ENCODE results near the gene CALML6. TPM values are rescaled to one million over a fixed set of nuclear protein-coding genes. Genes with fewer than 3 reads are reported as not detected.

CALML6 gene
- total RNA-seq, 1 donor from 2014 or later, result not detected

- intact Hi-C loops (cut with DNase I), result no loop called here
- TF ChIP-seq CTCF (IDR thresholded peaks at IDR 0.05), result no peak
- Histone ChIP-seq H3K27ac (no peak overlapping the region), H3K36me3 (peaks cover 0 to 11% of the 10 kb centered on the region in 2 donors), H3K4me1 (peaks cover 12 to 29% of the 10 kb centered on the region in 2 donors), H3K4me3 (no peak overlapping the region), H3K27me3 (no peaks in the 10 kb centered on the region), H3K9me3 (no peaks in the 10 kb centered on the region)
- no peak for DNase-seq (ENCODE audit: low spot score in 2 of 2)
Observed at GRCh38 chr1:1874901-1875300, 40.2 kb upstream of the CALML6 start.

GRCh38 chr1:1875932-1876331 is 39.1 kb upstream of the CALML6 start:
- no peak for DNase-seq (ENCODE audit: low spot score in 2 of 2)
- no peak overlapping the region for H3K4me3 ChIP-seq
- H3K27ac ChIP-seq, result no peak overlapping the region
- H3K27me3 ChIP-seq, result no peaks in the 10 kb centered on the region
- no peak for TF ChIP-seq CTCF (IDR thresholded peaks at IDR 0.05)
- H3K36me3 ChIP-seq, result peaks cover 0 to 11% of the 10 kb centered on the region in 2 donors
- no peaks in the 10 kb centered on the region for H3K9me3 ChIP-seq
- H3K4me1 ChIP-seq, result peaks cover 12 to 33% of the 10 kb centered on the region in 2 donors
- intact Hi-C loops (cut with DNase I), result no loop called here

GRCh38 chr1:1876335-1876930 is 38.6 kb upstream of the CALML6 start:
- Histone ChIP-seq H3K4me1 (peaks cover 12 to 38% of the 10 kb centered on the region in 2 donors), H3K27me3 (no peaks in the 10 kb centered on the region), H3K27ac (no peak overlapping the region), H3K9me3 (no peaks in the 10 kb centered on the region), H3K4me3 (no peak overlapping the region), H3K36me3 (peaks cover 0 to 11% of the 10 kb centered on the region in 2 donors)
- intact Hi-C loops (cut with DNase I), result no loop called here
- no peak for TF ChIP-seq CTCF (IDR thresholded peaks at IDR 0.05)
- DNase-seq (ENCODE audit: low spot score in 2 of 2), result no peak

GRCh38 chr1:1877865-1878436 is 37.1 kb upstream of the CALML6 start:
- DNase-seq (ENCODE audit: low spot score in 2 of 2), result no peak
- no peak for TF ChIP-seq CTCF (IDR thresholded peaks at IDR 0.05)
- H3K9me3 ChIP-seq, result no peaks in the 10 kb centered on the region
- H3K27me3 ChIP-seq, result no peaks in the 10 kb centered on the region
- no peak overlapping the region for H3K27ac ChIP-seq
- H3K4me1 ChIP-seq, result peaks cover 5 to 36% of the 10 kb centered on the region in 2 donors
- intact Hi-C loops (cut with DNase I), result no loop called here
- H3K4me3 ChIP-seq, result no peak overlapping the region
- peaks cover 0 to 11% of the 10 kb centered on the region in 2 donors for H3K36me3 ChIP-seq

GRCh38 chr1:1879942-1880341 is 35.1 kb upstream of the CALML6 start:
- Histone ChIP-seq H3K4me1 (peaks cover 11 to 34% of the 10 kb centered on the region in 2 donors), H3K9me3 (no peaks in the 10 kb centered on the region), H3K27me3 (no peaks in the 10 kb centered on the region), H3K4me3 (no peak overlapping the region), H3K36me3 (peaks cover 0 to 15% of the 10 kb centered on the region in 2 donors), H3K27ac (no peak overlapping the region)
- intact Hi-C loops (cut with DNase I), result no loop called here
- TF ChIP-seq CTCF (IDR thresholded peaks at IDR 0.05), result no peak
- no peak for DNase-seq (ENCODE audit: low spot score in 2 of 2)

Data from ascending aorta (tissue), 2 donors.